ENCODE results near the gene BCAP29. TPM values are rescaled to one million over a fixed set of nuclear protein-coding genes. Genes with fewer than 3 reads are reported as not detected.

The BCAP29 gene
- 45.0 and 82.4 TPM in 2 replicates for total RNA-seq

GRCh38 chr7:107579885-107580715 is at the start of gene BCAP29:
Gene BCAP29, plus strand, starts transcription at chr7:107580246. Its CDS starts 527 bp downstream, at chr7:107580773.

GRCh38 chr7:107563775-107564552 is 16.1 kb upstream of the BCAP29 start, which contains the start of the genes COG5 and DUS4L:
Gene COG5, minus strand, starts transcription at chr7:107563920. Its CDS starts 24 bp downstream, at chr7:107563896.
Gene DUS4L, plus strand, starts transcription at chr7:107563971. Its CDS starts 3,100 bp downstream, at chr7:107567071.

GRCh38 chr7:107660381-107661080 is 80.5 kb downstream of the BCAP29 start, which contains the start of gene SLC26A4:
Gene SLC26A4, plus strand, starts transcription at chr7:107660828. Its CDS starts 814 bp downstream, at chr7:107661642.

Other genes with a start within 250 kb of the BCAP29 start
- not detected in 2 replicates for gene GPR22, start 110.2 kb upstream of the BCAP29 start, total RNA-seq
- 29.8 and 30.0 TPM in 2 replicates for gene COG5, start 16.3 kb upstream of the BCAP29 start, total RNA-seq
- gene DUS4L, start 16.3 kb upstream of the BCAP29 start, total RNA-seq, result 6.9 and 16.7 TPM in 2 replicates
- gene SLC26A4, start 80.6 kb downstream of the BCAP29 start, total RNA-seq, result 0.40 and 0.78 TPM in 2 replicates
- gene CBLL1, start 163.9 kb downstream of the BCAP29 start, total RNA-seq, result 14.2 and 16.1 TPM in 2 replicates
- not detected in 2 replicates for gene SLC26A3, start 223.0 kb downstream of the BCAP29 start, total RNA-seq

Measured in epithelial cell of alveolus of lung (primary cell).